ENCODE data around the gene GPR149.

GPR149 gene

GRCh38 chr3:154345422-154346122 is 84.4 kb downstream of the GPR149 start:
- DNase-seq, result no peak

- no peak for DNase-seq
These were observed 91.4 kb downstream of the GPR149 start for GRCh38 chr3:154338570-154338969.

- no peak for DNase-seq
These were observed 92.0 kb downstream of the GPR149 start for GRCh38 chr3:154338008-154338407.

GRCh38 chr3:154334973-154335420 is 95.0 kb downstream of the GPR149 start:
- DNase-seq, result peak; percentile 83

GRCh38 chr3:154327871-154328270 is 102.1 kb downstream of the GPR149 start:
- DNase-seq, result no peak

- DNase-seq, result no peak
These were observed 105.1 kb downstream of the GPR149 start for GRCh38 chr3:154324919-154325318.

- DNase-seq, result peak; percentile 96
These were observed 105.9 kb downstream of the GPR149 start, which contains the start of gene DHX36 for GRCh38 chr3:154323891-154324738. TSS of gene DHX36 (minus strand) at chr3:154324487. CDS start at chr3:154324416, 71 bp downstream.

GRCh38 chr3:154316974-154317767 is 112.8 kb downstream of the GPR149 start:
- DNase-seq, result no peak

GRCh38 chr3:154314152-154314551 is 115.8 kb downstream of the GPR149 start:
- DNase-seq, result no peak

- no peak for DNase-seq
These were observed 119.2 kb downstream of the GPR149 start for GRCh38 chr3:154310840-154311239.

- DNase-seq, result no peak
These were observed 122.6 kb downstream of the GPR149 start for GRCh38 chr3:154307363-154307762.

- DNase-seq, result no peak
These were observed 125.1 kb downstream of the GPR149 start for GRCh38 chr3:154304936-154305335.

- DNase-seq, result no peak
These were observed 125.7 kb downstream of the GPR149 start for GRCh38 chr3:154304116-154304786.

- DNase-seq, result peak; percentile 30
These were observed 128.4 kb downstream of the GPR149 start for GRCh38 chr3:154301561-154301960.

GRCh38 chr3:154294016-154294415 is 136.0 kb downstream of the GPR149 start:
- no peak for DNase-seq

GRCh38 chr3:154290187-154290586 is 139.8 kb downstream of the GPR149 start:
- DNase-seq, result no peak

All from NCI-H82 (cell line).